Upper lobe of right lung (tissue), 1 donor: ENCODE data around the gene HEPN1. TPM values are rescaled to one million over a fixed set of nuclear protein-coding genes. Genes with fewer than 3 reads are reported as not detected.
A peak's percentile ranks its signal among the peaks of the same experiment; 100 is the strongest.

Source experiments
- ATAC-seq: fragments of 200-7000 bp; cut with Tn5 transposase; one replicate; pipeline ENCODE4 v1.9.1; 2020; ENCODE audit warnings: mild to moderate bottlenecking, moderate library complexity
- DNase-seq: peaks from one replicate; pipeline ENCODE4 v3.0.0-alpha.2; 2020
- H3K27ac ChIP-seq: fragments of 200-600 bp; one replicate; pipeline ENCODE4 v1.8.0; 2022
- H3K27me3 ChIP-seq: fragments of 200-600 bp; one replicate; pipeline ENCODE4 v1.8.0; 2022; ENCODE audit warnings: mild to moderate bottlenecking
- H3K36me3 ChIP-seq: fragments of 200-600 bp; one replicate; pipeline ENCODE4 v1.8.0; 2022
- H3K4me1 ChIP-seq: fragments of 200-600 bp; one replicate; pipeline ENCODE4 v1.8.0; 2022
- H3K4me3 ChIP-seq: fragments of 200-600 bp; one replicate; pipeline ENCODE4 v1.8.0; 2022; ENCODE audit warnings: mild to moderate bottlenecking
- H3K9me3 ChIP-seq: fragments of 200-600 bp; one replicate; pipeline ENCODE4 v1.8.0; 2022
- CTCF ChIP-seq: fragments of 200-600 bp; IDR thresholded peaks from one replicate; pipeline ENCODE4 v1.8.0; 2022; ENCODE audit warnings: antibody characterized with exemption
- intact Hi-C: fragments of 100-400 bp; cut with DNase I; formaldehyde crosslinking; loops from one replicate; pipeline ENCODE4 v1.11.0; 2022
- total RNA-seq: library from RNA; stranded (reverse); fragmentation: NEBNext Ultra II Directional; extraction: Animal tissue kit (Norgen Biotek cat#: 25700); gene quantifications from one replicate; pipeline ENCODE4 v1.2.1, GENCODE V29; 2021
- donor health status: DM: no; HTN: yes; CAD: no; lungs with severe emphysema.

Gene HEPN1
- total RNA-seq, 1 donor from 2014 or later = not detected

- Histone ChIP-seq H3K4me1 (peaks cover 56% of the 10 kb centered on the region), H3K27me3 (no peaks in the 10 kb centered on the region), H3K36me3 (no peaks in the 10 kb centered on the region), H3K4me3 (no peak overlapping the region), H3K27ac (peak overlapping the region; percentile 13), H3K9me3 (no peaks in the 10 kb centered on the region)
- DNase-seq (no peak), ATAC-seq (no peak)
- intact Hi-C loops = no loop called here
- TF ChIP-seq CTCF = no peak
These were observed 27.6 kb upstream of the HEPN1 start for GRCh38 chr11:124891373-124891861.

GRCh38 chr11:124892146-124892545, 26.9 kb upstream of the HEPN1 start:
- no peaks in the 10 kb centered on the region for H3K27me3 ChIP-seq
- peak overlapping the region; percentile 13 for H3K27ac ChIP-seq
- peaks cover 56% of the 10 kb centered on the region for H3K4me1 ChIP-seq
- no peaks in the 10 kb centered on the region for H3K36me3 ChIP-seq
- no peak for TF ChIP-seq CTCF
- DNase-seq = no peak
- intact Hi-C loops = no loop called here
- no peak overlapping the region for H3K4me3 ChIP-seq
- no peaks in the 10 kb centered on the region for H3K9me3 ChIP-seq
- ATAC-seq = no peak

DNA sequence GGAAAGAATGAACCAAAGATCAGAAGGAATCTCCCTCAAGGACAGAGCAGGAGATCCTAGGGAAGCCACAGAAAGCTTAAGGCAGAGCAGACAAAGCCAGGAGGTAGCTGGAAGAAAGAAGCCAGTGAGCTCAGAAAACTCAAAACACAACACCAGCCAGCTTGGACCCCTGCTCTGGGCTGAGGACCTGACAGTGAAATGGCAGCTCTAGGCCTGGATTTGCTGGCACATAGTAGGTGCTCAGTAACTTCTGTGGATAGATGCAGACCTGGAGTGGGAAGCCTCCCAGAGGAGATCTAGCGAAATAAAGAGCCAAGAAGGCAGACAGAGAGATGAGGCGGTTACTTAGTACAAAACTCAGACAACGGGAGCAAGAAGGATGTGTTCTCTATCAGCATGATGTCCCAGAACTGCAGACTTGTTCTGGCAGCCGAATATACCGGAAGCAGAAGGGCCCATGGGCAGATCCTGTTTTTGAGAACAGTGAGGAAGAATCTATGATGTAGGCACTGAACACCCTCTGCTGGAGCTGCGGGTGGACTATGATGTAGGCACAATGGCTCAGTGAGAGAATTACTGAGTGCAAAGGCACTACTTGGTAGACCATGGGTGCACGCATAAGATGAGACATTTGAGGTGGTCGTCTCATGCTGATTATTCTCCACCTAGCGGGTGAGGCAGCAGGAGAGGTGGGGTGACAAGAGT, 26.1 kb upstream of the HEPN1 start:
- Histone ChIP-seq H3K27ac (peak overlapping the region; percentile 53), H3K9me3 (no peaks in the 10 kb centered on the region), H3K4me3 (no peak overlapping the region), H3K36me3 (no peaks in the 10 kb centered on the region), H3K27me3 (no peaks in the 10 kb centered on the region), H3K4me1 (peaks cover 56% of the 10 kb centered on the region)
- intact Hi-C loops = no loop called here
- DNase-seq = no peak
- no peak for TF ChIP-seq CTCF
- ATAC-seq = peak; percentile 49

- Histone ChIP-seq H3K27ac (peak overlapping the region; percentile 11), H3K36me3 (no peaks in the 10 kb centered on the region), H3K9me3 (no peaks in the 10 kb centered on the region), H3K4me1 (peaks cover 46% of the 10 kb centered on the region), H3K4me3 (no peak overlapping the region), H3K27me3 (no peaks in the 10 kb centered on the region)
- DNase-seq (no peak), ATAC-seq (no peak)
- intact Hi-C loops = no loop called here
- TF ChIP-seq CTCF = no peak
These were observed 25.2 kb upstream of the HEPN1 start for GRCh38 chr11:124893781-124894401.

- Histone ChIP-seq H3K4me1 (peaks cover 46% of the 10 kb centered on the region), H3K36me3 (no peaks in the 10 kb centered on the region), H3K27me3 (no peaks in the 10 kb centered on the region), H3K9me3 (no peaks in the 10 kb centered on the region), H3K27ac (peak overlapping the region; percentile 79), H3K4me3 (peak overlapping the region; percentile 50)
- ATAC-seq (no peak), DNase-seq (no peak)
- TF ChIP-seq CTCF = no peak
- intact Hi-C loops = no loop called here
These were observed 24.2 kb upstream of the HEPN1 start for GRCh38 chr11:124894606-124895430.
